Measurements from ENCODE around the gene PRKACA.

Gene PRKACA

DNA sequence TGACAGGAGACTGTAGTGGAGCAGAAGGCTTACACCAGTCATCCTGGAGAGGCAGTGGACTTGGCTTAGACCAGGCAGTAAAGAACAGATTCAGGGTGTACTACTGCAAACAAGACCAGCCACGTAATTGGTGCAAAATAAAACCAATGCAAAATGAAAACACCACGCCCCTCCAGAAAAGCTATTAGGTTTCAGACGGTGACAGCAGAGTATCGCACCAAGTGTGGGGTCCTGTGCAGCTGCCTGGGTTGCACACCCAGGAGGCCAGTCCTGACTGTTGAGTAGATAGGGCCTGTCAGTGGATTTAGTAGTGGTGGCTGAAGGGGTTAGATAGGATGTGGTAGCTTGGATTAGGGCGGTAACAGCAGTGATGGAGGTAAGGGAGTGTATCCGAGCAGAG is 5.4 kb upstream of the PRKACA start:
- Histone ChIP-seq H3K4me3 (replicated peaks; ENCODE audit: low read depth, low read length) (no peak overlapping the region), H3K36me3 (ENCODE audit: control insufficient read depth, insufficient read depth, low read length) (peaks cover 4% of the 10 kb centered on the region), H3K27me3 (replicated peaks; ENCODE audit: control insufficient read depth, insufficient read depth, low read length) (no peaks in the 10 kb centered on the region)
- no peak for DNase-seq (ENCODE audit: extremely low read depth, insufficient read length)
- TF ChIP-seq, protein P1, sequence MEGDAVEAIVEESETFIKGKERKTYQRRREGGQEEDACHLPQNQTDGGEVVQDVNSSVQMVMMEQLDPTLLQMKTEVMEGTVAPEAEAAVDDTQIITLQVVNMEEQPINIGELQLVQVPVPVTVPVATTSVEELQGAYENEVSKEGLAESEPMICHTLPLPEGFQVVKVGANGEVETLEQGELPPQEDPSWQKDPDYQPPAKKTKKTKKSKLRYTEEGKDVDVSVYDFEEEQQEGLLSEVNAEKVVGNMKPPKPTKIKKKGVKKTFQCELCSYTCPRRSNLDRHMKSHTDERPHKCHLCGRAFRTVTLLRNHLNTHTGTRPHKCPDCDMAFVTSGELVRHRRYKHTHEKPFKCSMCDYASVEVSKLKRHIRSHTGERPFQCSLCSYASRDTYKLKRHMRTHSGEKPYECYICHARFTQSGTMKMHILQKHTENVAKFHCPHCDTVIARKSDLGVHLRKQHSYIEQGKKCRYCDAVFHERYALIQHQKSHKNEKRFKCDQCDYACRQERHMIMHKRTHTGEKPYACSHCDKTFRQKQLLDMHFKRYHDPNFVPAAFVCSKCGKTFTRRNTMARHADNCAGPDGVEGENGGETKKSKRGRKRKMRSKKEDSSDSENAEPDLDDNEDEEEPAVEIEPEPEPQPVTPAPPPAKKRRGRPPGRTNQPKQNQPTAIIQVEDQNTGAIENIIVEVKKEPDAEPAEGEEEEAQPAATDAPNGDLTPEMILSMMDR (IDR thresholded peaks at IDR 0.05; ENCODE audit: insufficient read depth, low read length, poor library complexity, severe bottlenecking): no peak

- TF ChIP-seq, protein P1 (IDR thresholded peaks at IDR 0.05; ENCODE audit: insufficient read depth, low read length, poor library complexity, severe bottlenecking): no peak
- DNase-seq (ENCODE audit: extremely low read depth, insufficient read length): no peak
- H3K27me3 ChIP-seq (replicated peaks; ENCODE audit: control insufficient read depth, insufficient read depth, low read length): no peaks in the 10 kb centered on the region
- peaks cover 4% of the 10 kb centered on the region for H3K36me3 ChIP-seq (ENCODE audit: control insufficient read depth, insufficient read depth, low read length)
- H3K4me3 ChIP-seq (replicated peaks; ENCODE audit: low read depth, low read length): no peak overlapping the region
Observed at GRCh38 chr19:14120497-14120780, 2.9 kb upstream of the PRKACA start.

GRCh38 chr19:14119644-14120496 is 2.3 kb upstream of the PRKACA start:
- no peak for DNase-seq (ENCODE audit: extremely low read depth, insufficient read length)
- no peaks in the 10 kb centered on the region for H3K27me3 ChIP-seq (replicated peaks; ENCODE audit: control insufficient read depth, insufficient read depth, low read length)
- peaks cover 4% of the 10 kb centered on the region for H3K36me3 ChIP-seq (ENCODE audit: control insufficient read depth, insufficient read depth, low read length)
- TF ChIP-seq, protein P1 (IDR thresholded peaks at IDR 0.05; ENCODE audit: insufficient read depth, low read length, poor library complexity, severe bottlenecking): no peak
- H3K4me3 ChIP-seq (replicated peaks; ENCODE audit: low read depth, low read length): no peak overlapping the region

DNA sequence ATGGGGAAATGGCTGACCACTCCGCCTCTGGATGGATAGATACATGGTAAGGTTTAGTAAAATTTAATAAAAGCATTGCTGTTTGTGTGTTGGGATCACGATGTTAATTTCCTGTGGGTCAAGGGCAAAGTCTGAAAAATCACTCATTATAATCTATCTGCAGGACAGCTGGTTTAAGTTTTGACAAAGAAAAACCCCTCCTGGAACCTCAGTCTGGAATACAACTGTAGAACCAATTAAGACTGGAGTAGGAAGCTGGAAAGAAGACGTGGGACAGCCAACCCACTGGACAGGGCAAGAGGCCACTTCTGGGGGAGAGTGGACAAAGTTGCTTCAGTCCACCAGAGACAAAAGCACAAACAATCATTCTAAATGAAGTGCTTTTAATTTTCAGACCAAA is 1.6 kb upstream of the PRKACA start:
- Histone ChIP-seq H3K4me3 (replicated peaks; ENCODE audit: low read depth, low read length) (no peak overlapping the region), H3K36me3 (ENCODE audit: control insufficient read depth, insufficient read depth, low read length) (peaks cover 1% of the 10 kb centered on the region), H3K27me3 (replicated peaks; ENCODE audit: control insufficient read depth, insufficient read depth, low read length) (no peaks in the 10 kb centered on the region)
- TF ChIP-seq, protein P1 (IDR thresholded peaks at IDR 0.05; ENCODE audit: insufficient read depth, low read length, poor library complexity, severe bottlenecking): no peak
- DNase-seq (ENCODE audit: extremely low read depth, insufficient read length): no peak

DNA sequence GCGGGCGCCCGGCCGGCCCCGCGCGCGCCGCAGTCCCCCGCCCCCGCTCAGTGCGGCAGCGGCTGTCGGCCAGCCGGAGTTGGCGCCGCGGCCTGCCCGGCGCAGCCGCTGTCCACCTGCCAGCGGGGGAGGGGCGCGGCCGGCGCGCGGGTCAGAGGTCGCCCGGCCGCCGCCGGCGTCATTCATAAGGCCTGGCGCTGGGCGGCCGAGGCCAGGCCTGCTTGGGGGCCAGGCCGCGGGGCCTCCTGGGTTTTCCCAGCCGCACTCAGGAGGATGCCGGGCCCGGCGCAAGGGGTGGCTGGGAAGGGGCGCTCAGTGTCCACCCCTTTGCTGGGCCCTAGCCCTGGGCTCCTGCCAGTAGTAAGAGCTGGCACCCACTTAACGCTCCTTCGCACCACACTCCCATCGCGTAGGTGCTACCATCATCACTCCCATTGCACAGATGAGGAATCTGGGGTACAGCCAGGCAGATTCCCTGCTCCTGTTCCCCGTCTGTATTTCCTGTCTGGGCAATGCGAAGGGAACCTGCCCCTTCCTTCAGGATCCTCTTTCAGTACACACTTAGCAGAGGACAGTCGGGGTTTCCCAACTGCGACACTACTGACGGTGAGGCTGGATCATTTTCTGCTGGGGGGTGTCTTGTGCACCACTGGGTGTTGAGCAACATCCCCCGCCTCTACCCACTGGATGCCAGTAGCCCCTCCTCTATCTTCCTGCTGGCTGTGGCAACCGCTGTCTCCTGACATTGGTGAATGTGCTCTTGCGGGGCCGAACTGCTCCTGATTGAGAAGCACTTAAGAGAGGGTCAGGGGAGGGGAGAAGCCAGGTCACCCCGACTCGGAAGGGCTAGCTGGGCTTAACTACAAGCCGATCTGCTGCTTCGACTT is 846 bp upstream of the PRKACA start:
- Histone ChIP-seq H3K4me3 (replicated peaks; ENCODE audit: low read depth, low read length) (peak overlapping the region; percentile 68), H3K36me3 (ENCODE audit: control insufficient read depth, insufficient read depth, low read length) (peaks cover 1% of the 10 kb centered on the region), H3K27me3 (replicated peaks; ENCODE audit: control insufficient read depth, insufficient read depth, low read length) (no peaks in the 10 kb centered on the region)
- peak; percentile 35 for DNase-seq (ENCODE audit: extremely low read depth, insufficient read length)
- TF ChIP-seq, protein P1 (IDR thresholded peaks at IDR 0.05; ENCODE audit: insufficient read depth, low read length, poor library complexity, severe bottlenecking): no peak
